Upper lobe of right lung (tissue), 1 donor: ENCODE measurements around the gene RNF5. TPM values are rescaled to one million over a fixed set of nuclear protein-coding genes. Genes with fewer than 3 reads are reported as not detected.

Experiments
- ATAC-seq: fragments of 200-7000 bp; cut with Tn5 transposase; one replicate; pipeline ENCODE4 v1.9.1; 2020; ENCODE audit warnings: mild to moderate bottlenecking, moderate library complexity
- DNase-seq: peaks from one replicate; pipeline ENCODE4 v3.0.0-alpha.2; 2020
- H3K27ac ChIP-seq: fragments of 200-600 bp; one replicate; pipeline ENCODE4 v1.8.0; 2022
- H3K27me3 ChIP-seq: fragments of 200-600 bp; one replicate; pipeline ENCODE4 v1.8.0; 2022; ENCODE audit warnings: mild to moderate bottlenecking
- H3K36me3 ChIP-seq: fragments of 200-600 bp; one replicate; pipeline ENCODE4 v1.8.0; 2022
- H3K4me1 ChIP-seq: fragments of 200-600 bp; one replicate; pipeline ENCODE4 v1.8.0; 2022
- H3K4me3 ChIP-seq: fragments of 200-600 bp; one replicate; pipeline ENCODE4 v1.8.0; 2022; ENCODE audit warnings: mild to moderate bottlenecking
- H3K9me3 ChIP-seq: fragments of 200-600 bp; one replicate; pipeline ENCODE4 v1.8.0; 2022
- intact Hi-C: fragments of 100-400 bp; cut with DNase I; formaldehyde crosslinking; loops from one replicate; pipeline ENCODE4 v1.11.0; 2022
- total RNA-seq: library from RNA; stranded (reverse); fragmentation: NEBNext Ultra II Directional; extraction: Animal tissue kit (Norgen Biotek cat#: 25700); gene quantifications from one replicate; pipeline ENCODE4 v1.2.1, GENCODE V29; 2021
- TF ChIP-seq, protein P1 (sequence below): fragments of 200-600 bp; IDR thresholded peaks from one replicate; pipeline ENCODE4 v1.8.0; 2022; ENCODE audit warnings: antibody characterized with exemption
- donor health status: DM: no; HTN: yes; CAD: no; lungs with severe emphysema.

The RNF5 gene
- total RNA-seq, 1 donor from 2014 or later: 44.6 TPM

- no peaks in the 10 kb centered on the region for H3K36me3 ChIP-seq
- H3K4me3 ChIP-seq: no peak overlapping the region
- intact Hi-C loops: no loop called here
- TF ChIP-seq, protein P1, sequence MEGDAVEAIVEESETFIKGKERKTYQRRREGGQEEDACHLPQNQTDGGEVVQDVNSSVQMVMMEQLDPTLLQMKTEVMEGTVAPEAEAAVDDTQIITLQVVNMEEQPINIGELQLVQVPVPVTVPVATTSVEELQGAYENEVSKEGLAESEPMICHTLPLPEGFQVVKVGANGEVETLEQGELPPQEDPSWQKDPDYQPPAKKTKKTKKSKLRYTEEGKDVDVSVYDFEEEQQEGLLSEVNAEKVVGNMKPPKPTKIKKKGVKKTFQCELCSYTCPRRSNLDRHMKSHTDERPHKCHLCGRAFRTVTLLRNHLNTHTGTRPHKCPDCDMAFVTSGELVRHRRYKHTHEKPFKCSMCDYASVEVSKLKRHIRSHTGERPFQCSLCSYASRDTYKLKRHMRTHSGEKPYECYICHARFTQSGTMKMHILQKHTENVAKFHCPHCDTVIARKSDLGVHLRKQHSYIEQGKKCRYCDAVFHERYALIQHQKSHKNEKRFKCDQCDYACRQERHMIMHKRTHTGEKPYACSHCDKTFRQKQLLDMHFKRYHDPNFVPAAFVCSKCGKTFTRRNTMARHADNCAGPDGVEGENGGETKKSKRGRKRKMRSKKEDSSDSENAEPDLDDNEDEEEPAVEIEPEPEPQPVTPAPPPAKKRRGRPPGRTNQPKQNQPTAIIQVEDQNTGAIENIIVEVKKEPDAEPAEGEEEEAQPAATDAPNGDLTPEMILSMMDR: no peak
- H3K4me1 ChIP-seq: no peaks in the 10 kb centered on the region
- no peak for ATAC-seq
- no peak overlapping the region for H3K27ac ChIP-seq
- H3K9me3 ChIP-seq: no peaks in the 10 kb centered on the region
- DNase-seq: no peak
- no peaks in the 10 kb centered on the region for H3K27me3 ChIP-seq
Observed at GRCh38 chr6:32218167-32218566, 40.0 kb downstream of the RNF5 start.

DNA sequence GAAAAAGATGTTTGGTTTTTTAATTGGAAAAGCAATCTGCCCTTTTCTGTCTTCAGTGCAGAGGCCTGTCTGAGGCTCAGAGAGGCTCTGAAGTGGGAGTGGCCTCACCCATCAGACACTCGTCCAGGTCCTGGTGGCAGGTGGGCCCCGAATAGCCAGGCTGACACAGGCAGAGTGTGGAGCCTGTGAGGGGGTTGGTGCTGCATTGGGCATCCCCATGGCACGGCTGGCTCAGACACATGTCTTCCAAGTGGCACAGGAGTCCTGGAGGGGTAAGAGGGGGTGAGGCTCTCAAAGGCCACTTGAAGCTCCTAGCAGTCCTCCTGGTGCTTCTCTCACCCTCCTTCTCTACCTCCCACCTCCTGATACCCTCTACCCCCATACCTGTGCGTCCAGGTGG lies 41.8 kb downstream of the RNF5 start:
- Histone ChIP-seq H3K36me3 (no peaks in the 10 kb centered on the region), H3K4me1 (no peaks in the 10 kb centered on the region), H3K27me3 (no peaks in the 10 kb centered on the region), H3K9me3 (no peaks in the 10 kb centered on the region), H3K27ac (no peak overlapping the region), H3K4me3 (no peak overlapping the region)
- TF ChIP-seq, protein P1: no peak
- ATAC-seq: no peak
- intact Hi-C loops: no loop called here
- no peak for DNase-seq

GRCh38 chr6:32222333-32223230 lies 44.4 kb downstream of the RNF5 start:
- TF ChIP-seq, protein P1: no peak
- Histone ChIP-seq H3K36me3 (no peaks in the 10 kb centered on the region), H3K4me3 (peak overlapping the region; percentile 39), H3K9me3 (no peaks in the 10 kb centered on the region), H3K27me3 (no peaks in the 10 kb centered on the region), H3K4me1 (no peaks in the 10 kb centered on the region), H3K27ac (no peak overlapping the region)
- intact Hi-C loops: no loop called here
- no peak for DNase-seq
- no peak for ATAC-seq

GRCh38 chr6:32223258-32224235 lies 45.3 kb downstream of the RNF5 start, which contains the start of gene NOTCH4:
NOTCH4 (minus strand) TSS chr6:32224067; CDS start chr6:32223928, 139 bp downstream.
- TF ChIP-seq, protein P1: no peak
- peak within 1 kb of the TSS; percentile 39 for H3K4me3 ChIP-seq
- no peak for DNase-seq

GRCh38 chr6:32224696-32225095 lies 46.5 kb downstream of the RNF5 start:
- H3K4me1 ChIP-seq: no peaks in the 10 kb centered on the region
- DNase-seq: no peak
- no peaks in the 10 kb centered on the region for H3K36me3 ChIP-seq
- TF ChIP-seq, protein P1: no peak
- peak overlapping the region; percentile 75 for H3K27ac ChIP-seq
- H3K9me3 ChIP-seq: no peaks in the 10 kb centered on the region
- H3K4me3 ChIP-seq: no peak overlapping the region
- intact Hi-C loops: no loop called here
- H3K27me3 ChIP-seq: no peaks in the 10 kb centered on the region
- ATAC-seq: no peak

More at GRCh38 chr6:32223258-32224235, 45.3 kb downstream of the RNF5 start, which contains the start of gene NOTCH4:
- peak; percentile 46 for ATAC-seq
- Histone ChIP-seq H3K36me3 (no peaks in the 10 kb centered on the region), H3K27ac (peak within 1 kb of the TSS; percentile 75), H3K4me1 (no peaks in the 10 kb centered on the region), H3K27me3 (no peaks in the 10 kb centered on the region), H3K9me3 (no peaks in the 10 kb centered on the region)
- intact Hi-C loops: no loop called here
